Activated T-cell treated with anti-CD3 and anti-CD28 coated beads, Interleukin-2, amount 50 U/mL, for 48 hours (primary cell): ENCODE data around the gene MUC12.
"Not testable (repeated sequence)": the region's sequence is repeated elsewhere in the genome, so short reads cannot be mapped to it uniquely, and the experiment has no call there.

Source experiments
- DNase-seq, 2 experiments: peaks; one replicate each; pipeline ENCODE4 v3.0.0-alpha.2; 2020

MUC12 gene

GRCh38 chr7:100963386-100963785, 6.0 kb upstream of the MUC12 start:
- DNase-seq = no peak

DNA sequence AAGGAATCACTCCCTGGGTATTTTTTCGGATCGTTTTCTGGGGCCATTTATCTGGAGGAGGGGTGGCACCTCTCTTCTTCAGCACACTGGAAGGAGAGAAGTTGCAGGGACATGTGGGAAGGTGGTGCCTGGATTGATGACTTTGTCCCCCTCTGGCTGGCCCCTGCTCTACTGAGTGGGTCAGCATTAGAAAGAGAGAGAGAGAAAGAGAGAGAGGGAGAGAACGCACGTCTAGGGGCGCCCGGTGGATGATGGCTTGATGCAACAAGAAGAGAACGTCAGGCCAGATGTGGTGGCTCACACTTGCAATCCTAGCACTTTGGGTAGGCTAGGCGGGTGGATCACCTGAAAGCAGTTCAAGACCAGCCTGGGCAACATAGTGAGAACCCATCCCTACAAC, 5.5 kb upstream of the MUC12 start:
- DNase-seq = no peak

GRCh38 chr7:100964630-100965029, 4.7 kb upstream of the MUC12 start:
- no peak for DNase-seq

- DNase-seq = no peak
Observed at GRCh38 chr7:100965045-100965722, 4.2 kb upstream of the MUC12 start.

DNA sequence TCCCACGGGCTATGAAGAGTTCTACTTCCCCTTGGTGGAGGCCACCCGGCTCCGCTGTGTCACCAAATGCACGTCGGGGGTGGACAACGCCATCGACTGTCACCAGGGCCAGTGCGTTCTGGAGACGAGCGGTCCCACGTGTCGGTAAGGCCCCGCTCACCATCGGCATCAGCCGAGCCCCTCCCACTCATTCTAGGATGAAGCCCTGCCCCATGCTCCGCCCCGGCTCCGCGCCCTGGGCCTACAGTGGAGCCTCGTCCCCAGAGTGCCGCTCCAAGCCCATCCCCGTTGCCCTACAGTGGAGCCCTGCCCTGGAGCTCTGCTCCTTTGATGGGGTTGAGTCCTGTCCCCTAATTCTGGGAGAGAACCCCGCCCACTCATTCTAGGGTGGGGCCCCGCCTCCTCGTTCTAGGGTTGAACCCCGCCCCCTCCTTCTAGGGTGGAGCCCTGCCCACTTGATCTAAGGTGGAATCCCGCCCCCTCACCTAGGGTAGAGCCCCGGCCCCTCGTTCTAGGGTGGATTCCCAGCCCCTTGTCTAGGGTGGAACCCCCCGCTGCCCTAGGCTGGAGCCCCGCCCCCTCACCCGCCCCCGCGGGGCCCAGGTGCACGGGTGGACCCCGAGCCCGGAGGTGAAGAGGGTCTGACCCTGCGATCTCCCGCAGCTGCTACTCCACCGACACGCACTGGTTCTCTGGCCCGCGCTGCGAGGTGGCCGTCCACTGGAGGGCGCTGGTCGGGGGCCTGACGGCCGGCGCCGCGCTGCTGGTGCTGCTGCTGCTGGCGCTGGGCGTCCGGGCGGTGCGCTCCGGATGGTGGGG, 3.4 kb upstream of the MUC12 start:
- DNase-seq = peak; percentile 90 to 92

- peak in 1 of 2 experiments; percentile 31 for DNase-seq
Observed at GRCh38 chr7:100966542-100967291, 2.6 kb upstream of the MUC12 start.

DNA sequence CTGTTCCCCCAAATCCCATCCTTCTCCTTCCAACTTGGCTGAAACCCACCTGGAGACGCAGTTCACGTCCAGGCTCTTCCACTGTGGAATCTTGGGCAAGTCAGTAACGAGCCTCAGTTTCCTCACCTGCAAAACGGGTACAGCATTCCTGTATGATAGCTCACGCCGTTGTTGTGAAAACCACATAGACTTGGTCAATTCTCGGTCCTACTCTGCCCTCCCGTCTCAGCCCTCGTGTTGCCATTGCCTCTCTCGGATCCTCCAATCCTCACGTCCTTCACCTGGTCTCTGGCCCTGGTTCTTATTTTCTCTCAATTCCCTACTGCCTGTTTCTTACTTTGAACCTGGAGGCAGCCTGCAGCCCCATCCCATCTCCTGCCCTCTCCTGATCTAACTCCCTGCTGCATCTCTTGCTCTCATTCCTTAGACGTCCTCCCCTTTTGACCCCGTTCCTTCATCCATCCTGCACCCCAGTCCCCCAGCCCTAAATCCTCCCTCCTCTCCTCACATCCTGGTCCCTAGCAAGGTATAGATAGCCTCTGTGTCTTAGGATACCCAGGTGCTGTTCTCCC, 2.0 kb upstream of the MUC12 start:
- no peak for DNase-seq

DNA sequence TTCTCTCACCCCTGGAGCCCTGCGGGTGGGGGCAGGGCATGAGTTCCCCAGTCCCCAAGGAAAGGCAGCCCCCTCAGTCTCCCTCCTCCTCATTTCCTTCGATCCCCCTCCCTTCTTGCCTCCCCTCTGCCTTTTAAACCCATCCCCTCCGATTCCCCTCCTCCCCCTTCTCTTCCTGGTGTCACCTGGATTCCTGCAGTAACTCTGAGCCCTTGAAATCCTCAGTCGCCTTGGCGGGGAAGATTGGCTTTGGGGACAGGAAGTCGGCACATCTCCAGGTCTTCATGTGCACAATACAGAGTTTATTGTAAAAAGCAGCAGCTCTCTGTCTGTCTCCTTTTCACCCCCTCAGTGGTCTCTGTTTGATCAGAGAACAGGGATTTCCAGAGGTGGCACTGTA, 1.3 kb upstream of the MUC12 start:
- DNase-seq = no peak

GRCh38 chr7:100968650-100969049, 715 bp upstream of the MUC12 start:
- DNase-seq = no peak

DNA sequence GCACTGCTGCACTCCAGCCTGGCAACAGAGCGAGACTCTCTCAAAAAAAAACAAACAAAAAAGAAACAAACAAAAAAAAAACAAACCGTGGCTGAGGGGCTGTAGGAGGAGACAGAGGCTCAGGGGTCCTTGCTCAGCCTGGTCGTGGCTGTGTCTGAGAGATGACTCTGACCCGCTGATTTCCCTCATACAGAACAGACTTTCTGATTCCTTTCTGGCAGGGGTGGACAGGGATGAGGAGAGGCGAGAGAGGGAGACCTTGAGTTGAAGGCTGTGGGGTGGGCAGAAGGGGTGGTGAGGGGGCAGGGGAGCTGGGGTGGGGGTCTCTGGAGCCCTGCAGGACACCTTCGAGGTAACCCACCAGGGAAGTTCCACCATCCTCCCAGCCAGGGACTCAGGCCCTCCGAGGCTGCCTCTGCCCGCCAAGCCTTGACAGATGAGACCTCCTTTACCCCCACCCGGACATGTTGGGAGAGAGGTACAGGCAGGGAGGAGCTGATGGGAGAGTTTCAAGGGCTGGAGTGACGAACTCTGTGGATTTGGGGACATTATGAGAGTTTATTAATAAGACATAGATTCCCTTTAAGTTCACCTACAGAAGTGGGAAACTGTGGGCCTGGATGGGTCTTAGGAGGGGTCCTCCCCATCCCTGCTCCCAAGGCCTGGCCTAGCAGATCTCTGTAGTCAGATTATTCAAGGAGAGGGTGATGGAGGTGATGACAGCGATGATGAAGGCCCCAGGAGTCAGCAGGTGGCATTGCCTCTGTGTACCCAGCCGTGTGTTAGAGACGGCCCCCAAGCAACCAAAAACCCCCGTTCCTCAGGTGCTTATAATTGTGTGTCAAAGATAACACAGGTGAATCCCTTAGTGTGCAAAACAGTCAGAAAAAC, 2.0 kb downstream of the MUC12 start:
- no peak for DNase-seq

DNA sequence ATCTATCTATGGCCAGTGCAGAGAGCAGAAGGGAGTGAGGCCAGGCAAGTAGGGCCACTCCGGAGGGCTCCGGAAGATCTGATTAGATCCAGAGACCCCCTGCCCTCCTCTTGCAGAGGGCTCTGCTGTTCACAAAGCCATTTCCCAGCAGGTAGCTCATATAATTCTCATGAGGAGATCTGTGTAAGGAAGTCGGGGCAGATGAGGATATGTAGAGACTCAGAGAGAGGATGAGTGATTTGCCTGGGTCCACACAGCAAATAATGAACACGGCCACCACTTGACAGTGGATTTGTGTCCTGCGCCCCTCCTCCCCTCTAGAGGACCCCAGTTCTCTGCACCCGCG, 2.6 kb downstream of the MUC12 start:
- DNase-seq = no peak

DNA sequence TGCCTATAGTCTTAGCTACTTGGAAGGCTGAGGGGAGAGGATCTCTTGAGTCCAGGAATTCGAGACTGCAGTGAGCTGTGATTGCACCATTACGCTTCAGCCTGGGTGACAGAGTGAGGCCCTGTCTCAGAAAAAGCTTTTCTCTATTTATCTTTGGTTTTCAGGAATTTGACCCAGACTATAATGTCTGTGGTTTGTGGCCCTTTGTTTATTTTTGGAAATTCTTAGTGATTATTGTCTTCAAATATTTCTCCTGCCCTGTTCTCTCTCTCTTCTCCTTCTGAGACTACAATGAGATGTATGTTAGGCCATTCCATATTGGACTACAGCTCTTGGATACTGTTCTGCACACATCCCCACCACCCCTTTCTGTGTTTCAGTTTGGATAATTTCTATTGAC, 4.7 kb downstream of the MUC12 start:
- DNase-seq = no peak

GRCh38 chr7:100975371-100975821, 6.0 kb downstream of the MUC12 start:
- no peak for DNase-seq

GRCh38 chr7:100978300-100978699, 8.9 kb downstream of the MUC12 start:
- DNase-seq = no peak

DNA sequence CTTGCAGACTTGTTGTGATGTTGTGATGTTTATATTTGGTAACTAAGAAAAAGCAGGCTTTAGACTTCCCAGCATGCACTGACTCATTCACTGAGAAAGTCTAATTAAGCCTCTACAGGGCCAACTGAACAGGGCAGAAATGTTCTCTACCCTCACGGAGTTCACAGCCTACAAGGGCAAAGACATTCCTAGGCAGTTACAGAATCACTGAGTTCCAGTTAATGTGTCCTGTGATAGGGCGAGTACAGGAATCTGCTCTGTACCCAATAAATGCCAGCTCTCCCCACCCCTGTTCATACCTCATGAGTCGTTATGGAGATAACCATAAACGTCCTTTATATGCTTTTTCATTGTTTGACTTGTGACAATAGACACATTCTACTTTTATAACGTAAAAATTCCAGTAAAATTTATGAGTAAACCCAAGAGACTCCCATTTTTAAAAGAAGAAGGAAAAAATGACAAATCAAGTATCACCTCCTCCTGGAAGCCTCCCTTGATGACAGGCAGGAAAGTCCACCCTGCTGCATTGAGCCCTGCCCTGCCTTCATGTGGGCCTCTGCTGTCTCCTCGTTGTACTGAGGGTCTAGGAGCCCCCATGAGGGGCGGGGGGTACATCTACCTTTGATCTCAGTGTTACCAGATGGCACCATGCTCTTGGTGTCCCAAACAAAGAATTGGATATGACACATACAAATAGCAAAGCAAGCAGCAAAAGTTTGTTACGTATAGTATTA, 14.3 kb downstream of the MUC12 start:
- DNase-seq = no peak

- not testable (repeated sequence) for DNase-seq
Observed at GRCh38 chr7:100984241-100984918, 15.0 kb downstream of the MUC12 start.

GRCh38 chr7:100985033-100985797, 15.8 kb downstream of the MUC12 start:
- not testable (repeated sequence) for DNase-seq

- no peak for DNase-seq
Observed at GRCh38 chr7:100991631-100992030, 22.3 kb downstream of the MUC12 start.

DNA sequence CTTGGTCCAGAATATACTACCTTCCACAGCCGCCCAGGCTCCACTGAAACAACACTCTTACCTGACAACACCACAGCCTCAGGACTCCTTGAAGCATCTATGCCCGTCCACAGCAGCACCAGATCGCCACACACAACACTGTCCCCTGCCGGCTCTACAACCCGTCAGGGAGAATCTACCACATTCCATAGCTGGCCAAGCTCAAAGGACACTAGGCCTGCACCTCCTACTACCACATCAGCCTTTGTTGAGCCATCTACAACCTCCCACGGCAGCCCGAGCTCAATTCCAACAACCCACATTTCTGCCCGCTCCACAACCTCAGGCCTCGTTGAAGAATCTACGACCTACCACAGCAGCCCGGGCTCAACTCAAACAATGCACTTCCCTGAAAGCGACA, 22.9 kb downstream of the MUC12 start:
- not testable (repeated sequence) for DNase-seq

GRCh38 chr7:100994671-100995070, 25.3 kb downstream of the MUC12 start:
- not testable (repeated sequence) for DNase-seq
